GM21786 (cell line): ENCODE results near the gene TRMT6.

Experiments used
- ATAC-seq: cut with Tn5 transposase; IDR thresholded peaks from one replicate; pipeline ENCODE4 v1.9.1; 2021; ENCODE audit not compliant: unreplicated experiment

The TRMT6 gene

GRCh38 chr20:5950271-5951031, at the start of gene TRMT6, which contains the start of gene MCM8:
Gene TRMT6, minus strand, starts transcription at chr20:5950533. Its CDS starts 128 bp downstream, at chr20:5950405.
Gene MCM8, plus strand, starts transcription at chr20:5950652. Its CDS starts 1,364 bp downstream, at chr20:5952016.
- ATAC-seq = peak; percentile 99

DNA sequence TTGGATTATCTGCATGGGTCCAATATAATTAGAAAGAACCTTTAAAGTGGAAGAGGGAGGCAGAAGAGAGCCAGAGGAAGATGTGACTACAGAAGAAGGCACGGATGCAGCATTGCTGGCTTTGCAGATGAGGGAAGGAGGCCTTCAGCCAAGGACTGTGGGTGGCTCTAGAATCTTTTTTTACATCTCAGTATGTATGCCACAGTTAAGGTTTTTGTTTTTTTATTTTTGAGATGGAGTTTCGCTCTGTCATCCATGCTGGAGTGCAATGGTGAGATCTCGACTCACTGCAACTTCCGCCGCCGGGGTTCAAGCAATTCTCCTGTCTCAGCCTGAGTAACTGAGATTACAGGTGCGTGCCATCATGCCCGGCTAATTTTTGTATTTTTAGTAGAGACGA, 49.5 kb upstream of the TRMT6 start:
- no peak for ATAC-seq

DNA sequence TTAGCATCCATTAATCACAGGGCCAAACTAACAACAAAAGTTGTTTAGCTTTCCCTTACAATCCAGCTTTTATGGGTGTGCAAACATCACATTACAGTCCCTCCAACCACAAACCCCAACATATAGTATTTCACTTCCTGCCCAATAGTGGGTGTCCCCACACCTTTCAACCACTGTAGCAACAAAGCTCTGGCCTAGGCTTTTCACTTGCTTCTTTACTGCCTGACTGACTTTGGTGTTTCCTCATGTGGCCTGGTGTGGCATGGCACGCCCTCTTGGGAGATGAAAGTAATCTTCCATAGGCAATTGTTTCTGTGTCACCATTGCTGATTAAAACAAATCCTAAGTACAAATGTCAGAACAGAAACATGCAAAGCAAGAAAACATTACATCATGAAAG, 46.4 kb upstream of the TRMT6 start:
- peak; percentile 98 for ATAC-seq

DNA sequence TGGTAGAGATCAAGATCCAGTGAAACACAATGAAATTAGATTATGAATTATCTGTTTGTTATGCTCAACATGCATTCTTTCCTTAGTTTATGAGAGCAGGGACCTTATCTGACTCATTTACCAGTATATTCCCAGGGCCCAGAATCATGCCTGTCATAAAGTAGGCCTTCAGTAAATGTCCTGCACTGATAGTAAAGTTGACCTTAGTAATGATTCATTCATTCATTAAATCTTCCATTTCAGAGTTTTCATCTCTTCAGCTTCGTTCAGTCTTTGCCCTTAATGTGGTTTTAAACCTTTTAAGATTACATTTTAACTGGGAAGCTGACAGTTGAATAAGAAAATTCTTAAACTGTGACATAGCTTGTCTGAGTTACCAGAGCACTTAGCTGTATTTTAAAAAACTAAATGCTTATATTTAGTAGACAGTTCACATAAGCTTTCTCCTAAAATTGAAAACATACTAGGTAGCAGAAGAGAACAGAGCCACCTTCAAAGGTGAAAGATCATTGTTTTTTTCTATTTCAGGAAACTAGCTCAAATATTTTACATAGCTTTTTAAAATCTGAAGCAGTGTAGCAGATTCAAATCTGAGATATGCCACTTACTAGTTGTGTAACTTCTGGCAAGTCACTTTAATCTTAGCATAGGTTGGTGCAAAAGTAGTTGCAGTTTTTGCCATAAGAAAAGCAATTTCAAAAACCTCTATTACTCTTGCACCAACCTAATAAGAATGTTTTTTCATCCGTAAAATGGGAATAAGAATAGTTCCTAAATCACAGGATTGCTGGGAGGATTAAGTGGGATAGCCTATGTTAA, 41.5 kb upstream of the TRMT6 start:
- no peak for ATAC-seq

- ATAC-seq = no peak
Observed at GRCh38 chr20:5990946-5991345, 40.6 kb upstream of the TRMT6 start.

- no peak for ATAC-seq
Observed at GRCh38 chr20:5989539-5989938, 39.2 kb upstream of the TRMT6 start.

DNA sequence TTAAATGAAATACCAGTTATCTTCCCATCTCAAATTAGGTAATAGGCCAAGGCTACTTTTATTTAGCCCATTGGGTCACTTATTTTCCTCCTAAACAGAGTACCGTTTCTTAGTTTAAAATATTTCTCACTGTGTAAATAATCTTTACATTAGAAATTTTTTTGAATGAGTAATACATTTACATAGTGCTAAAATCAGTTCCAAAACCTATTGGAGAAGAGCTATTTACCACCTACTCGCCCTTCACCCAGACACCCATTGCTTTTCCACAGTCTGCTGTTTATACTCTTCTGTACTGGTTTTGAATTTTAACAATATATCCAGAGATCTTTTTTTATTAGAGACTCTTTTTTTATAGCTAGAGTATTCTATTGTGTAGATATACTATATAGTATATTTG, 37.0 kb upstream of the TRMT6 start:
- no peak for ATAC-seq

DNA sequence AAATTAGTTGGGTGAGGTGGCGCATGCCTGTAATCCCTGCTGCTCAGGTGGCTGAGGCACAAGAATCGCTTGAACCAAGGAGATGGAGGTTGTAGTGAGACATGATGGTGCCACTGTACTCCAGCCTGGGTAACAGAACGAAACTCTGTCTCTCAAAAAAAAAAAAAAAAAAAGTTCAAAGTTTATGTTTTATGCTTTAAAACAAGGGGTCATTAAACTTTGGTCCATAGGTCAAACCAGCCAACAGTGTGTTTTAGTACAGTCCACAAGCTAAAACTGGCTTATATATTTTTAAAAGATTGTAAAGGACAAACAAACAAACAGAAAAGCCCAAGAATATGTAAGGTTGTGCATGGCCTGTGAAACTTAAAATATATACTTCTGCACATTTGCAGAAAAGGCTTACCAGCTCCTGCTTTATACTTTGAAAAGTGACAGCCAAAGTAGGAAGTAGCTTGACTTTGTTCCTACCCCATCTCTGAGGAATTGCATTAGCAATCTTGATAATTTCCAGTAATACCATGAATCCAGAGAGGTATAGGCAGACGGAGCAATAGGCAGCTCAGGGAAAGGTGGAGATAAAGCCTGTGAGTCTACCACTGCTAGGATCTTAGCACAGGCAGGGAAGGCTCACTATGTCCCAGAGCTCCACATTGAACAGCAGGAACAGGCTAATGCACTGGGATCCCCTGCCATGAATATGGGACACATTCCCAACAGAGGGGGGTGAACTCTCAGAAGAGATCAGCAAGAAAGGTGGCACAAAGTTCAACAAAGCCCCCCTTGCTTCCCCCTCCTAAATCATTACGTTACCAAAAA, 30.6 kb upstream of the TRMT6 start:
- no peak for ATAC-seq

DNA sequence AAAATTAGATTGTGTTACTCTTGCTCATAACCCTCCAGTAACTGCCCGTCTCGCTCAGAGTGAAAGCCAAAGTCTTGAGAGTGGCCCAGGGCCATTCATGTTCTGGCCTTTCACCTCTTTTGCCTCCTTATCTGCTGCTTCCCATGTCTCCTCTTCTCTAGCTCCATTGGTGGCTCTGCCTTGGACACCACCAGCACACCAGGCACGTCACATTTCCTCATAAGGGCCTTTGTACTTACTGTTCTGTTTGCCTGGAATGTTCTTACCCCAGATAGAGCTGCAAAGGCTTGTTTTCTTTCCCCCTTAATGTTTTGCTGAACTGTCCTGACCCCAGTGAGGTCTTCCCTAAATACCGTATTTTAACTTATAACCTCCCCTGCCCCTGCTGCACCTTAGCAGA, 29.5 kb upstream of the TRMT6 start:
- ATAC-seq = no peak

GRCh38 chr20:5977975-5978374, 27.6 kb upstream of the TRMT6 start:
- ATAC-seq = no peak

- no peak for ATAC-seq
Observed at GRCh38 chr20:5977223-5977622, 26.9 kb upstream of the TRMT6 start.

GRCh38 chr20:5975778-5976177, 25.4 kb upstream of the TRMT6 start:
- no peak for ATAC-seq

DNA sequence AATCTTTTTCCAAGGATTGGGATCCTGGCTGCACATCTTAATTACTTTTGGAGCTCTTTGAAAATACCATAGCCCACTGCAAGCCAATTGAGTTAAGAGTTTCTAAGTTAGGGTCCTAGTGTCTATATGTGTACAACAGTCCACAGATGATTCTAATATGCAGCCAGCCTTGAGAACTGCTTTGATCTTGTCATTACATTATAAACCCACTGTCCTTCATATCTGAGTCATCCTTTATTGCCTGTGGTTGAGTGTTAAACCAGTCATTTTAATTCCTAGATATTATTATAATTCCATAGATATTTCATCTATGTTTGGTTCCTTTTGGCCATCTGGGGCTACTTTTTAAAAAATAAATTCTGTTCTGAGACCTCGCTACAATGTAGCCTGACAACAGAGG, 24.2 kb upstream of the TRMT6 start:
- no peak for ATAC-seq

DNA sequence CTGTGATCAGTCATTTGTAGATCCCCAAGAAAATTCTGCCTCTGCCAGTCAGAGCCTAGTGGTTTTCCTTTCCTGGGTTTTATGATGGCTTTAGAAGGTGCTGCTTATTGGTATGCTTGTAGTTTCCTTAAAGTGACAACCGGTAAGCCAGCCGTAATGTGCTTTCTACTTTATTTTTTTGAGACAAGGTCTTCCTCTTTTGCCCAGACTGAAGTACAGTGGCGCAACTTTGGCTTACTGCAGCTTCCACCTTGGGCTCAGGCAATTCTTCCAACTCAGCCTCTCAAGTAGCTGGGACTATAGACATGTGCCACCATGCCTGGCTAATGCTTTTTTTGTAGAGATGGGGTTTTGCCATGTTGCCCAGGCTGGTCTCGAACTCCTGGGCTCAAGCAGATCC, 23.6 kb upstream of the TRMT6 start:
- no peak for ATAC-seq

DNA sequence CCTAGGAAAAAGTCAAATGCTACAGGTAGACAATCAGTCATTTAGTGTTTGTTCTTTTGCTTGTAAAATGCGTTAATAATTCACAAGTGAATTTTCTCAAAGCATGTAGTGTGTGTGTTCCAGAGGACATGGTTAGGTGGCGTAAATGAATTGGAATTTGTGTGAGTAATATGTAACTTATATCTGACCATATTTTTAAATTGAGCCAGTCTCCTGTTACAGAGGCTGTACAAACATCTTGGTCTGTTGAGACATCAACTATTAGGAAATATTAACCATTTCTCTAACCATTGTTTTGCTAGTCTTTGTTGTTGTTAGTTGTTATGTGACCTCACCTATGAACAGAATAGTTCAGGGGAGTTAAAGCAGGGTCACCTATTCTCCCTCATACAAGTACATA, 22.8 kb upstream of the TRMT6 start:
- ATAC-seq = no peak

- ATAC-seq = no peak
Observed at GRCh38 chr20:5971203-5971602, 20.9 kb upstream of the TRMT6 start.

- no peak for ATAC-seq
Observed at GRCh38 chr20:5970381-5970780, 20.0 kb upstream of the TRMT6 start.

- no peak for ATAC-seq
Observed at GRCh38 chr20:5969940-5970339, 19.6 kb upstream of the TRMT6 start.

DNA sequence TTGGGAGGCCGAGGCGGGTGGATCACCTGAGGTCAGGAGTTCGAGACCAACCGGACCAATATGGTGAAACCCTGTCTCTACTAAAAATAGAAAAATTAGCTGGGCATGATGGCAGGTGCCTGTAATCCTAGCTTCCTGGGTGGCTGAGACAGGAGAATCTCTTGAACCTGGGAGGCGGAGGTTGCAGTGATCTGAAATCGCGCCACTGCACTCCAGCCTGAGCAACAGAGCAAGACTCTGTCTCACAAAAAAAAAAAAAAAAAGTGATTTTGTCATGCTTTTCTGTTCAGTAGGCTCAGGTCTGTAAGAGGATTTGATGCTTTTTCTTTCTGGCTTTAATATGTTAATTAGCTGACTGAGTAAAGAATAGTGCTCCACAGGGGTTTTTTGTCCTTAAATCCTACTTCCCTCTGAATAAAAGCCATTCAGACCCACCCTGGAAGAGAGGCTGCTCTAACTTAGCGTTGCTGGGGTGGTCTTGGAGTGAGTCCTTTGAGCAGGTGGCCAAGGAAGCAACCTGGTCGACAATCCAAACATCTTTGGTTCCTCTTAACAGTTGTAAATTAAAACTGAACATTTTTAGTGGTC, 19.1 kb upstream of the TRMT6 start:
- ATAC-seq = no peak

- ATAC-seq = no peak
Observed at GRCh38 chr20:5968462-5968861, 18.1 kb upstream of the TRMT6 start.

GRCh38 chr20:5967469-5967868, 17.1 kb upstream of the TRMT6 start:
- ATAC-seq = no peak
